NCI-H446 treated with DMSO at 0.1 percent for 48 hours (cell line): ENCODE measurements around the gene DDA1.

ENCODE experiments used
- DNase-seq: peaks from one replicate; lab custom pipeline; 2025; lab: John Stamatoyannopoulos, UW

DDA1 gene

DNA sequence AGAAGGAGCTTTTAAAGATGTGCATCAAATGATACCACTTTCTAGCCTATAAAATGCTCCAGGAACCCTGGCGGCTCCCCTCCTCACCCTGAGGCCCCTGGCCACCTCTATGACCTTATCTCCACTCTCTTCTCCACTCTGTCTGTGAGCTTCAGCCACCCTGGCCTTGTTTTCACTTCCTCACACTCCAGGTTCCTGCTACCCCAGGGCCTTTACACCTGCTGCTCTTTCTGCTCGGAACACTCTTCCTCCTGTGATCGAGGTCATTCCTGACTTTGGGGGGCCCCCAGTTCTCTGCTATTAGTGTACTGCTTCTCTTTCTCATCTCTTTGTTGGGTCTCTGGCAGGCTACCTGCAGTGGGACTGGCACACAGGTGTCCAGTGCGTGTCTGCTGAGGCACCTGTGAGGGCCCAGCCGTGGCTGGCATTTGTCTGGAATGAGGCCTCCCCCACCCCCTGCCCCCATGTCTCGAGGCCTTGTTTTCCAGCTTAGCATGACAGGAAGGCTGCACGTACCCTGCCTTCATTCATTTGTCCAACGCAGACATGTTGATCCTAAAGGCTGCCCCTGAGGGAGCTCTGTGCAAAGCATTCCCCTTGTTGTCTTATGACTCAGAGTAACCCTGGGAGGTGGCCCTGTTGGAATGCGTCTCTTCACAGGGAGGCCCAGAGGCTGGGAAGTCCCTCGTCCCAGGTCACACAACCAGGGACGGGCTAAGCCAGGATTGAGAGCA is 2.3 kb downstream of the DDA1 start:
- no peak for DNase-seq

DNA sequence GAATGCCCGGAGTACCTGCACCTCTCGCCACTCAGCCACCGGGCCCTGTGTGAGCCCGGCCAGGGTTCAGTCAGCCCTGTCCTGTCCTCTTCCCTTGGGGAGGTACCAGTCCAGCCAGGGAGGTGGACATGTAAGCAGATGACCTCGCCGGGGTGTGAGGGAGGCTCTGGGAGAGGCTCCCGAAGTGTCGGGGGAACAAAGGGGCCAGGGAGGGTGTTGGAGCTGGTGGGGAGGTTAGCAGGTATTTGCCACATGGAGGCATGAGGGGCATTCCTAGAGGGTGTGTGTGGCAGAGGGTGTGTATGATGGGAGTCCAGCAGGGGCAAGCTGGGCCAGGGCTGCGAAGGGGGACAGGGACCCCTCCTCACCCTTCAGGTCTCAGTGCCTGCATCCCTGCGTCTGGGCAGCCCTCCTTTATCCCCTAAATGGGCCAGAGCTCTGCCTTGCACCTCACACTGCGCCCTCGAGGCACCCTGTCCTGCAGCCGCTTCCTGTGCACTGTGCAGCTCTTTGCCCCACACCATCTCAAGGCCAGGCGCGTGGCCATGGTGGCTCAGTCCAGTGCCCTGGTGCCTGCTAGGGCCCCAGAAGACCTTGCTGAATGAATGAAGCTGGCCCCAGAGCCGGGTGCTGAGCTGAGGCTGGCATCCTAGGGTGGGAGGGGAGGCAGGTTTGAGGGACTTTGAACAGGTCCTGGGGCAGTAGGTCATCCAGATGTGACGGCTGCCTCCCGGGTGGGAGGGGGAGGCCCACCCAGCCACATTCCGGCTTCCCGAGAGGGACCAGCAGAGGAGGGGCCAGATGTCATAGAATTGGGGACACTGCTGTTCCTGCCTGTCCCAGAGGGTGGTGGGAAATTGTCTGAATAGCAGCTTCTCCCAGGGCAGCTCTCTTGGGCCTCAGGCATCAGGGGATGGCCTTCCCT is 3.1 kb downstream of the DDA1 start:
- DNase-seq: no peak

DNA sequence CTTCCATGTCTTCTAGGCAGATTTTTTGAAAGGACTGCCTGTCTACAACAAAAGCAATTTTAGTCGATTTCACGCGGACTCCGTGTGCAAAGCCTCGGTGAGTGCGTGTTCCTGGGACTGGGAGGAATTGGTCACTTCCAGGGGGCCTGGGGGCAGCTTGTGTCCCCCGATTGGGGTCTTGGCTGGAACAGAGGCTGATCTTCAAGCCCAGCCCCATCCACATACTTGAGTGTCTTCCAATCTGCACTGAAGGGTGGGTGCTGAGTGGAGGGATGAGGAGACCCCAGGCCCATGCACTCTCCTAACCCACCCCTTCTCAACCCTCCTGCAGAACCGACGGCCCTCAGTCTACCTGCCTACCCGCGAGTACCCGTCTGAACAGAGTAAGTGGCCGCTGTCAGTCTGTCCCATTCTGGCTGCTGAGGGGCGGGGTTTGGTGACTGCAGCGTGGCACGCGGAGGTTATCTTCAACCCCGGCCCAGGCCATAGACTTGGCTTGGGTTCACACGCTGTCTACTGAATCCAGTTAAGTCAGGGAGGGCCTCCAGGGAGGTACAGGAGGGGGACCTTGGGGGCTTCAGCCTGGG is 4.7 kb downstream of the DDA1 start:
- no peak for DNase-seq

DNA sequence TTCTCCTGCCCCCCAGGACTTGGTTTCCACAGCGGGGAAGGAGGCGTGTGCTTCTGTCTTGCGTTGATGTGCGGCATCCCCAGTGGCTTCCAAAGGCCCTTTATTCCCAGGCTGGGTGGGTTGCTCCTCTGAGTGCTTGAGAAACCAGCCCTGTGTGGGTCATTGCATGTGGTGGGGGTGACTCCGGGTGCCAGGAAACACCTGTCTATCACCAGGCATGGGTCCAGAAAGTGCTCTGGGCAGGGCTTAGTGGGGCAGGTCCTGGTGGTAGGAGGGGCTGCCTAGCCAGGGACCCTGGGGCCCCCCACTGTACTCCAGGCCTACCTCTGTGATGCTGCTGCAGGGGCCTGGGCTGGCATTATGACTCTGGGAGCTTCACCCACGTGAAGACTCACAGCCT is 9.6 kb downstream of the DDA1 start:
- no peak for DNase-seq

DNA sequence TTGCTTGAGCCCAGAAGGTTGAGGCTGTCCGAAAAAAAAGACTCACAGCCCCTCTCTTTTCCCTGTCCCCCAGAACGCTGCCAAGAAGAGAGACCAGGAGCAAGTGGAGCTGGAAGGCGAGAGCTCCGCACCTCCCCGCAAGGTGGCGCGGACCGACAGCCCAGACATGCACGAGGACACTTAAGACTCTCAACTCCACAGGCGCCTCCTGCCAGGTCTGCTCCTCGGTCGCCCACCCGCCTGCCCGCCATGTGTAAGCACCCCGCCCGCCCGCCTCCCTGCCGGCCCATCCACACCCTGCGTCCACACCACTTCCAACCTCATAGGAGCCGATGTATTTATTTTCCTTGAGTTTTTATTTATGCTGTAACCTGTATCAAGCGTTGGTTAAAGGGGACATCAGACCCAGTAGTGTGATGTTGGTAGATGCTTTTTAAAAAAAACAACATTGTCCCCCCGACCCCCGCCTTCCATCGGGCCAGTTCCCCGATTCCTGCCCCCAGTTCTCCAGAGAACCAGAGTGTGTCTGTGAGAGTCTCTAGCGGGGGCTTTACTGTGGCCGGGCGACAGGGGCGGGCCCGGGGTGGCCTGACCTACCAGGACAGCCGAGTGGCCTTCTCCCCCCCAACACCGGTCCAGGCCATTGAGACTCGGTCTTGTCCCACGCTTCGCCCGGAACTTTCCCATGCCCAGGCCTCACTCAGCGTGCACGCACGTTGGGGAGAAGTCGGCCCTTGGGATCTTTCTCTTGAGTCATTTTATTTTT is 10.3 kb downstream of the DDA1 start:
- no peak for DNase-seq

DNA sequence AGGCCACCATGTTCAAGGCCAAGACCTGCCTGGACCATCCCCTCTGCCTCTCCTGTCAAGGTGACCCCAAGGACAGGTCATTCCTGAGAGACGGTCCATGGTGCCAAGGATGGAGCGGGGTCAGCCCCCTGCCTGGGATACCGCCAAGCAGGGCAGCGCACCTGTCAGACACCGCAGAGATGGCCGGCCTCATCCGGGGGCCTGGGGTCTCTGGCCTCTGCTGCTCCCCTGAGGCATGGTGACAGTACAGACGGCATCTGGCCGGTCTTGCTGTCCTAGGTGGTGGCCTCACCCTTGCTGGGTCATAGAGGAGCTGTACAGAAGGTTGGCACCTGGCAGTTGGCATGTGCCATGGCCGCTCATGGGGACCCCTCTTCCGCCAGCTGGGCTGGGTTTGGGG is 11.1 kb downstream of the DDA1 start:
- DNase-seq: no peak

DNA sequence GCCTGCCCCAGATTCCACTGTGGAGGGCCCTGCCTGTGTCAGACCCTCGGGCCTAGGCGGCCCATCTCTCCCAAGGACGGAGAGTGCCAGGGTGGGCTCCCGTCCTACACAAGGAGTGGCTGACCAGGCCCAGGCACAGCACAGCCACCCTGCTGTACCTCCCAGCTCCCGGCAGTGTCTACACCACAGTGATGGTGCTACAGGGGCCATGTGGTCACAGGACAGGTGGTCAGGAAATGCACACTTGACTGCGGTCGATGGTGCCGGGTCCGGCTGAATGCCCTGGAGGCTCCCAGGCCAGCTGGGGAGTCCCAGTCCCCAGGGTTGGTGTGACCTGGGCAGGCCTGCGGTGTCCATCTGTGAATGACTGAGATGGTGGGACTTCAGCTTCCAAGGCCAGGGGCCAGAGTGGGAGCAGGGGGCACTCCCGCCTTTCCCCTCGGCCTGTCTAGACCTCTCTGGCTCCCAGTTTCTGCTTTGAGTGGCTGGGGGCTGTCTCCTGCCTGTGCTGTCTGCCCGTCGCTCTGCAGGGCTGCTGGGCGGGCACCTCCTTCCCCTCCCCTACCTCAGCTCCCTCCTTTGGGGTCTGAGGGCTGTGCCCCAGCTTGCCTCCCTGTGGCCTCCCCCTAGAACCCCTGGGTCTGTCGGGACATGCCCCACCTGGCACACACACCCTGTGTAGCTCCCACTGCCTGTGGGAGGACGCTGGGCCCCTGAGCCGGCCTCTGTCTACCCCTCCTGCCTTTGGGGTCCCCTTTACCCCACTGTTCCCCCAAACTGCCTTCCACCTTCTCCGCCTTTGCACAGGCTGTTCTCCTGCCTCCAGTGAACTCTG is 12.5 kb downstream of the DDA1 start:
- DNase-seq: no peak

DNA sequence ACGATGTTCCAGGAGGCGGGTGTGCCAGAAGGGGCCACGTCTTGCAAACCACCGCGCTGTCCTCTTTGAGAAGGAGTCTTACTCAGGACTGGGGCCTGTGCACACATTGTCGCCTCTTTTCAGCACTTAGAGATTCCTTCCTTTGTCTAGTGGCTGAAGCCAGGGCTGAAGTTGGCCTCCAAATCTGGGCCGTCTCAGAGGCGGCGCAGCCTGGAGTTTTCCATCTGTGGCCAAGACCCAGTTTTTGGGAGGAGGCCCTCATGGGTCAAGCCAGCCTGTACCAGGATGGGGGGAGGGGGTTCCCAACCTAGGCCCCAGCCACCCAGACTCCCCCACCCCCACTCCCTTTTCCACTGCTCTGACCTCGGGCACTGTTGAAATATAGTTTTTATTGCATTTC is 13.5 kb downstream of the DDA1 start:
- DNase-seq: no peak

DNA sequence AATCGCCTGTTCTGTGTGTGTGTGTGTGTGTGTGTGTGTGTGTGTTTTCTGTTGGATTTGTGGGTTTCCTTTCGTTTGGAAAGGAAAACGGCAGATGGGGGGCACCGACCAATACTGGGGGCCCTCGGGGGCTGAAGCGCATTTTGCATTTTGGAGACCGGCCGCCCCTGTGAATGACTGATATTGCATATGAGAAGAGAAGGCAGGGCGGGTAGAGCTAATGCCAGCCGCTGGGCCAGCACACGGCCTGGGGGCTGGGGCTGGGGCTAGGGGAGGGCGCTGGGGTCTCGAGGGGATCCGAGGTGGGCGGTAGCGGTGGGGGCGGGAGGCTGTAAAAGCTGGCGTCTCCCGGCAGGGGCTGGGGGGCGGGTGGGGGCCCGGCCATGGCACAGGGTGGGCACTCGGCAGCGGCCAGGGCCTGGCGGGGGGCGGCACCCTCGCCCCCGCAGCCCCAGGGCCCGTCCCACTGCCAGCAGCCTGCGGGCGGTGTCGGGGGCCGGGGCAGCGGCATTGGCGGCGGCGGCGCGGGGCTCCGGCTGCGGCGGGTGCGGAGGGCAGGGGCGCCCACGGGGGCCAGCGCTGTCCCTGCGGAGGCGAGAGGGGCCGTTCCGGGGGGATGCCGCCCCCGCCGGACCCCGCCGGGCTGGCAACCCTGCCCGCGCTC is 14.1 kb downstream of the DDA1 start:
- no peak for DNase-seq

DNA sequence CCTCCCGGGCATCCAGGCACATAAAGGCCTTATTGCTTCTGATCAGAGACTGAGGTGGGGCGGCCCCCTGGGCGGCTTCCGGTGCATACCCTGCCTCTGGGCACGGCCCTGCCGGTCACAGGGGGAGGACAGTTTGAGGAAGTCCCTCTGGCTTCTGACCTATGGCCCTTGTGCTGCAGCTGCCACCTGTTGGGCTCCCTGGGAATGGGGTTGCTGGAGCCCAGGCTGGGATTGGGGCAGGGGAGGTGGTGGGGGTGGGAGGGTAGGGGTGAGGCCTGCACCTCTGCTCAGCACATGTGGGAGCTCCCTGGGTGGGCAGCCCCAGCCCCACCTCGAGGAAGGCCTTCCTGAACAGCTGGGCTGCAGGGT is 14.6 kb downstream of the DDA1 start:
- no peak for DNase-seq

DNA sequence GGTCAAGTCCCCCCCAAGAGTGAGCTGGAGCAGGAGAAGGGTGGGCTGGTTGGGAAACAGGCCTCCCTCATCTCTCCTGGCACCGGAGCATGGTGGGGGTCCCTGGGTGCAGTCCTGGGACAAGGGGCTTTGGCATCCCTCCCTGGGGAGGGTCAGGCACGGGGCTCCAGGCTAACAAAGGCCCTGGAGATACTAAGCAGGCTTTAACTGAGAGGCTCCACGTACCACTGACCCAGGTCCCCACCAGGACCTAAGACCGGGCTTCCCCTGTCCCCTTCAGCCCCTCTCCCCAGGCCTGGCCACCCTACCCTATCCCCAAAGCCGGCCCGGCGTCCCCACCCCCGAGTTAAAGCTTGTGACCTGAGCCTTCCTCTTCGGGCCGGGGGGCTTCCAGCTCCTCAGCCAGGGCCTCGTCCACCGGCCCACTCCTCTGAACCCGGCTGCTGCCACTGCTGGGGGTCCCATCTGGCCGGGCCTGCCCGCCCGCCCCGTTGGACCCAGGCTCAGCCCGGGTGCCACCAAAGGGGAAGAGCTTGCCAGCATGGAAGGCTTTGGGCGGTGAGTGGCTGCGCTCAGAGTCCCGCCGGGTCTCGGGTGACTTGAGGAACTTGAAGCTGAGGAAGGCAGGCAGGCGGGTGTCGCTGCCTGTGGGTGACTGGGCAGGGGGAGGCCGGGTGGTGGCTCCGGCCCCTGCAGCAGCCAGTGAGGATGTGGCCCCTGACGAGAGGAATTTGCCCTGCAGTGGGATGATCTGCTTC is 15.2 kb downstream of the DDA1 start:
- DNase-seq: no peak

DNA sequence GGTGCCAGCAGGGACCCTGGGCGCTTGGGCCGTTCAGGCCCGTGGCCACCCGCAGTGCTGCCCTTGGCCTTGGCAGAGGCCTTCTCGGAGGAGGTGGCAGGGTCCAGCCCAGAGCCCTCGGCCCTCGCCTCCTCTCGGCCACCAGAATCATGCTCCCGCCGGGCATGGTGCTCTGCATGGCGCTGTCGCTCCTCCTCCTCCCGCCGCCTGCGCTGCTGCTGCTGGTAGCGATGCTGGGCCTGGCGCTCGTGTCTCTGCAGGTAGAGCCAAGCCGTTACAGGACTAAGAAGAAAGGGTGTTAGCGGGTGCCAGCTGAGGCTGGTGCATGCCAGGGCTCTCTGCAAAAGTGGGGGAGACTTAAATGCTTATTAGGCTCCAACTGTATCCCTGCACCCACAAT is 15.8 kb downstream of the DDA1 start:
- no peak for DNase-seq

DNA sequence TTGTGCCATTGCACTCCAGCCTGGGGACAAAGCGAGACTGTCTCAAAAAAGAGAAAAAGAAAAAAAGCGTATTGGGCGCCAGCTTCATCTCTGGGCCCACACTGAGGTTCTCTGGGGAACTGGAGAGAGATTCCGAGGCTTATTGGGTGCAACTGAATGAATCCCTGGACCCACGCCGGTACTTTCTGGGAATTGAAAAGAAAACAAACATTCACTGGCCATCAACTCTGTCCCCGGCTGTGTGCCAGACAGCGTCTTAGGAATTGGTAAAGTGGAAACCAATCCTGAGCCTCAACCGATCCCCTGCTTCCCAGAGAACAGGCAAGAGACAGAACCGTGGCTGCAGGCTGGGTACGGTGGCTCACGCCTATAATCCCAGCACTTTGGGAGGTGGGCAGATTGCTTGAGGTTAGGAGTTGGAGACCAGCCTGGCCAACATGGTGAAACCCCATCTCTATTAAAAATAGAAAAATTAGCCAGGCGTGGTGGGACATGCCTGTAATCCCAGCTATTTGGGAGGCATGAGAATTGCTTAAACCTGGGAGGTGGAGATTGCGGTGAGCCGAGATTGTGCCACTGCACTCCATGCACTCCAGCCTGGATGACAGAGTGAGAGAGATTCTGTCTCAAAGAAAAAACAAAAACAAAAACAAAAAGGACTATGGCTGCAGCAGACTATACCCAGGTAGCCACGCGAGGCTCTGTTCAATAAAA is 16.7 kb downstream of the DDA1 start:
- no peak for DNase-seq

DNA sequence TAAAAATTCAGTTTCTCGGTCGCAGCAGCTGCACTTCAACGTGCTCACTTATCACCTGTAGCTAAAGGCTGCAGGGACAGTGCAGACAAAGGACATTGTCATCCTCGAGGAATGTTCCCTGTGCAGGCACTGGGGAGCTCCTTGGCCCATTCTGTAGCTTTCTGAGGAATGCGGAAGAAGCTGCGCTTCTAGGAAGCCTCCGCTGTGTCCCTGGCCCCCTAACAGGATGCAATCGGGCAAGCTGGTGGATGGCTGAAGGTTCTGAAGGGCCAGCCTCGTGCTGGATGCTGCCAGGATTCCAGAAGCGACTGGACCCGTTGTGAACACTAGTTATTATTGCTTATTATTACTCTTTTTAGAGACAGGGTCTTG is 17.2 kb downstream of the DDA1 start:
- DNase-seq: no peak

DNA sequence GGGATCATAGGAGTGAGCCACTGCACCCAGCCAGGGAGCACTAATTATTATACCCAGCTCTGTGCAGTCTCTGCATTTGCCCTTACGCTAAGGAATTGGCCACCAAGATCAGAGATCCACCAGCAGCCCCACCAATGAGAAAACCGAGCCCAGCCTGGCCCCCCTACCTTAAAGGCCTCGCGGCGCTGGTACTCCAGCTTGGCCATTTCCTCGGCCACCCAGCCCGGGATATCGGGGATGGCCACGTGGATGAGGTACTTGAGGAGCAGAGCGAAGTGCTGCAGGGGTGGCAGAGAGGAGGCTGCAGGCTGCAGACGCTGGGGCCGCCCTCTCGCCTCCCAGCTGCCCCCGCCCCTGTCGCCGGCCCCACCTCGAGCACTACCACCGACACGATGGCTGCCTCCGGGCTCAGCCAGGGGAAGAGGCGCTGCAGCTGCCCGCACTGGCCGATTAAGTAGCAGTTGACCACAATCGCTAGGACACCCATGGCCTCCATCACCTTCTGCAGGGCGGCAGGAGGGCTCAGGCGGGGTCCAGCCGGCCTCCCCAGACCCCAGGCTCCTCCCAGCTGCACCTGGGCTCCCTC is 17.8 kb downstream of the DDA1 start:
- DNase-seq: no peak

DNA sequence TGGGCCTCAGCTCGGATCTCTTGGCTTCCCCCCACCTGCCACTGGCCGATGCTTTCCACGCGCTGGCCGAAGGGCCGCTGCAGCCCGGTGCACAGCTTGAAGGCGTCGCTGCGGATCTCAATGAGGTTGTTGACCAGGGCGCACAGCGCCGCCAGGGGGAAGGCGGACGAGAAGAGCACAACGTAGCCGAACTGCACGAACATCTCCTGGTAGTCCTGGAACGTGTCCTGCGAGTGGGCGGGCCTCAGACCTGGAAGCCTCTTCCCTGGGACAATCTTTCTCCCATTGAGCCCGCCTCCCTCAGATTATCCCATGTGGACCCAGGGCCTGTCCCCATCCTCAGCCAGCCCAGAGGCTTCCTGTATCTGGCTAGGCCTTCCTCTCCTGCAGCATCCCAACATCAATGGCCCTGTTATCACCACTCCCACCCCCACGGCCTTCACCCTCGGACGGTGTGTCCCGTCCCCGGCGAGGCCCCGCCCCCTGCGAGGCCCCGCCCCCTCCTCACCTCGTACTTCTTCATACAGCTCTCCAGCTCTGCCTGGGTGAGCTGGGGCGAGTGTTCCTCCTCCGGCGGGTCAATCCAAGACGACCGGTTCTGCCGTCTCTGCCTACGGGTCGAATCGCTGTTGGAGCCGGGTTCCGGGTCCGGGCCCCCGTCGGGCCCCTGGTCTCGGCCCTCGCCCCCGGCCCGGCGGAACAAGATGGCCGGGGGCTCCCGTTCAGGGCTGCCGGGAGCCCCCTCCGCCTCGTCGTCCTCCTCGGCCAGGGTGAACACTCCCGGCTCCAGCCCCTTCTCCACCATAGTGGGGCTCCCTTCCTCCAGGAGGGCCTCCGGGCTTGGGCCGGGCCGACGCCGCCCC is 18.5 kb downstream of the DDA1 start:
- DNase-seq: no peak

DNA sequence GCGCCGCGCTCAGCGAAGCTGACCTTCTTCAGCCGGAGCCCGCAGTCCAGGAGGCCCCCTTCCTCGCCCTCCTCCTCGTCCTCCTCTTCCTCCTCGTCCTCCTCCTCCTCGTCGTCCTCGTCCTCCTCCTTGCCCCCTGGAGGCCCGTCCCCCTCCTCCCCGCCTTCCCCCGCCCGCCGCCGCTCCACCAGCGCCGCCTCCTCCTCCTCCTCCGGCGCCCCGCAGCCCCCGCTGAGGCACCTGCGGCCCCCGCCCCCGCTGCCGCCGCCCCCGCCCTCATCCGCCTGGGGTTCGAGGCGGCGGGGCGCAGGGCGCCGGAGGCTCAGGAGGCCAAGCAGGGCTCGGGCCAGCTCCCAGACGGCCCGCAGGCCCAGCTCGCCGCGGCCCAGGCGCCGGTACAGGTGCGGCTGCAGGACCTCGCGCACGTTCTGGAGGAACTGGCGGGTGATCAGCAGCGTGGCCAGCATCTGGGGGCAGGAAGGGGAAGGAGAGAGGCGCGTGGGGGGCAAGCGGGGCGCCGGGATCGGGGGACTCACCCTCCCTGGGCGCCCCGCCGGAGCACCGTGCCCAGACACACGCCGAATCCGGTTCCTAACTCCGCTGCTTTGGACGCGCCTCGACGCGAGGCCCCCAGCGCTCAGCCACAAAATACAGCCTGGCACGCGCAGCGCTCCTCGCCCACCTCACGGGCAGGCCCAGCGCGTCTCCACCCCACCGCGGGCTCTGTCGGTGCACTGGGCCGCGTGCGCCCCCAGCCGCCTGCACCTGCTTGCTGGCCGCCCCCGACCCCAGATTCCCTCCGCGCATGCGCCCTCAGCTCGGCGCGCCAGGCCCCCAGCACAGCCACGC is 19.4 kb downstream of the DDA1 start:
- no peak for DNase-seq
